CD4-positive, alpha-beta T cell (primary cell): ENCODE data around the gene RAB5A. TPM values are rescaled to one million over a fixed set of nuclear protein-coding genes. Genes with fewer than 3 reads are reported as not detected.

Source experiments
- ATAC-seq: fragments of 200-7000 bp; cut with Tn5 transposase; one replicate; pipeline ENCODE4 v1.10.0; 2022; ENCODE audit warnings: mild to moderate bottlenecking; ENCODE audit not compliant: poor library complexity
- CTCF ChIA-PET: fragments of 350-600 bp; sonication (Branson Sonifier 250); formaldehyde crosslinking; loops from one replicate; lab custom pipeline; 2021; ENCODE audit warnings: antibody characterized with exemption, inconsistent platforms; lab: Charles Lee
- POLR2A ChIA-PET: fragments of 350-600 bp; sonication (Branson Sonifier 250); formaldehyde crosslinking; loops from one replicate; lab custom pipeline; 2021; ENCODE audit warnings: antibody characterized with exemption, inconsistent platforms; lab: Charles Lee
- DNase-seq, 14 experiments: peaks; one replicate each; pipeline ENCODE4 v3.0.0-alpha.2; 2013 to 2020; ENCODE audit warnings: mixed read lengths in 2 of 14
- H3K27ac ChIP-seq, 2 donors: one replicate each; pipeline versions ENCODE4 v1.5.1 to v1.7.0; 2013; ENCODE audit warnings: low read length in 2 of 2, low read depth in 1 of 2, mild to moderate bottlenecking in 1 of 2
- H3K27me3 ChIP-seq, 2 experiments: 1 replicate in 1 of 2; 2 replicates in 1 of 2; pipeline versions ENCODE4 v1.6.1 to v1.7.0; 2013; ENCODE audit warnings: low read length in 2 of 2, control low read depth in 1 of 2, mild to moderate bottlenecking in 1 of 2, moderate library complexity in 1 of 2; ENCODE audit not compliant: insufficient read depth in 2 of 2, control insufficient read depth in 1 of 2
- H3K36me3 ChIP-seq: one replicate; pipeline ENCODE4 v1.6.1; 2013; ENCODE audit warnings: low read length, control low read depth; ENCODE audit not compliant: insufficient read depth
- H3K4me1 ChIP-seq: one replicate; pipeline ENCODE4 v1.6.1; 2013; ENCODE audit warnings: low read length, control low read depth; ENCODE audit not compliant: insufficient read depth
- H3K4me3 ChIP-seq: one replicate; pipeline ENCODE4 v1.5.1; 2013; ENCODE audit warnings: mild to moderate bottlenecking, low read length, moderate library complexity
- H3K9me3 ChIP-seq, 2 experiments: 1 replicate in 1 of 2; 2 replicates in 1 of 2; pipeline versions ENCODE4 v1.6.1 to v1.7.0; 2013; ENCODE audit warnings: low read length in 2 of 2, mild to moderate bottlenecking in 2 of 2, control low read depth in 1 of 2, moderate library complexity in 1 of 2; ENCODE audit not compliant: control insufficient read depth in 1 of 2, insufficient read depth in 1 of 2
- H3K27ac Mint-ChIP-seq: one replicate; pipeline ENCODE4 v1.8.0; 2020; ENCODE audit warnings: mixed read lengths
- H3K27me3 Mint-ChIP-seq: one replicate; pipeline ENCODE4 v1.8.0; 2021; ENCODE audit warnings: mixed read lengths
- H3K36me3 Mint-ChIP-seq: one replicate; pipeline ENCODE4 v1.8.0; 2021; ENCODE audit warnings: low read depth, mixed read lengths
- H3K4me1 Mint-ChIP-seq: one replicate; pipeline ENCODE4 v1.8.0; 2021; ENCODE audit warnings: low read depth, mixed read lengths
- H3K4me3 Mint-ChIP-seq: one replicate; pipeline ENCODE4 v1.8.0; 2020; ENCODE audit warnings: mild to moderate bottlenecking, mixed read lengths
- H3K9me3 Mint-ChIP-seq: one replicate; pipeline ENCODE4 v1.8.0; 2020; ENCODE audit warnings: mixed read lengths
- CTCF ChIP-seq: fragments of 200-600 bp; IDR thresholded peaks from one replicate; pipeline ENCODE4 v1.8.0; 2022; ENCODE audit warnings: antibody characterized with exemption, mild to moderate bottlenecking
- intact Hi-C, 2 experiments: fragments of 100-400 bp; cut with DNase I in 1 of 2; cut with micrococcal nuclease in 1 of 2; formaldehyde crosslinking; loops; one replicate each; pipeline versions ENCODE4 v1.15.1 to v1.9.0; 2023 to 2025; cut with DNase I, micrococcal nuclease
- total RNA-seq, 174 experiments: library from RNA in 2 of 174; stranded (reverse) in 2 of 174; gene quantifications; one replicate each; pipeline ENCODE4 v1.2.3 and lab custom pipeline; 2021 to 2026

RAB5A gene
- total RNA-seq, 2 experiments from 2014 or later, result 120 to 125 TPM

GRCh38 chr3:19920401-19921080, 26.4 kb upstream of the RAB5A start:
- no peaks in the 10 kb centered on the region for H3K9me3 ChIP-seq
- DNase-seq (no peak), ATAC-seq (no peak)
- TF ChIP-seq CTCF, result no peak
- intact Hi-C loops, result no loop called here
- POLR2A ChIA-PET, result no interaction called here
- Mint-ChIP-seq H3K27ac (no peak overlapping the region), H3K4me3 (no peak overlapping the region), H3K36me3 (no peaks in the 10 kb centered on the region), H3K4me1 (no peaks in the 10 kb centered on the region), H3K27me3 (no peaks in the 10 kb centered on the region), H3K9me3 (no peaks in the 10 kb centered on the region)
- H3K4me1 ChIP-seq, result no peaks in the 10 kb centered on the region
- no peaks in the 10 kb centered on the region for H3K36me3 ChIP-seq
- H3K4me3 ChIP-seq, result no peak overlapping the region
- H3K27ac ChIP-seq, result no peak overlapping the region
- H3K27me3 ChIP-seq, result no peaks in the 10 kb centered on the region
- CTCF ChIA-PET, result no interaction called here

- H3K36me3 ChIP-seq, result no peaks in the 10 kb centered on the region
- no peaks in the 10 kb centered on the region for H3K27me3 ChIP-seq
- no peak overlapping the region for H3K27ac ChIP-seq
- CTCF ChIA-PET, result no interaction called here
- ATAC-seq (no peak), DNase-seq (peak in 3 of 14 experiments; percentile 16 to 68 (median 59))
- Mint-ChIP-seq H3K36me3 (no peaks in the 10 kb centered on the region), H3K4me1 (no peaks in the 10 kb centered on the region), H3K27me3 (peaks cover 20% of the 10 kb centered on the region), H3K9me3 (no peaks in the 10 kb centered on the region), H3K4me3 (no peak overlapping the region), H3K27ac (no peak overlapping the region)
- H3K4me3 ChIP-seq, result no peak overlapping the region
- no peak for TF ChIP-seq CTCF
- POLR2A ChIA-PET, result no interaction called here
- intact Hi-C loops, result no loop called here
- no peaks in the 10 kb centered on the region for H3K4me1 ChIP-seq
- no peaks in the 10 kb centered on the region for H3K9me3 ChIP-seq
Measured at GRCh38 chr3:19931180-19931692, 15.7 kb upstream of the RAB5A start.

- H3K27me3 ChIP-seq, result no peaks in the 10 kb centered on the region
- Mint-ChIP-seq H3K27ac (no peak overlapping the region), H3K9me3 (no peaks in the 10 kb centered on the region), H3K27me3 (peaks cover 20% of the 10 kb centered on the region), H3K4me1 (no peaks in the 10 kb centered on the region), H3K4me3 (no peak overlapping the region), H3K36me3 (no peaks in the 10 kb centered on the region)
- intact Hi-C loops, result no loop called here
- DNase-seq (peak in 2 of 14 experiments; percentile 36 to 38), ATAC-seq (no peak)
- H3K4me1 ChIP-seq, result no peaks in the 10 kb centered on the region
- no peaks in the 10 kb centered on the region for H3K36me3 ChIP-seq
- H3K27ac ChIP-seq, result no peak overlapping the region
- no peak overlapping the region for H3K4me3 ChIP-seq
- CTCF ChIA-PET, result no interaction called here
- POLR2A ChIA-PET, result no interaction called here
- TF ChIP-seq CTCF, result no peak
- no peaks in the 10 kb centered on the region for H3K9me3 ChIP-seq
Measured at GRCh38 chr3:19931767-19932188, 15.1 kb upstream of the RAB5A start.
